ENCODE data around the gene TMEM132A. TPM values are rescaled to one million over a fixed set of nuclear protein-coding genes. Genes with fewer than 3 reads are reported as not detected.

The TMEM132A gene
- total RNA-seq, 1 experiment from 2014 or later: 114 TPM

DNA sequence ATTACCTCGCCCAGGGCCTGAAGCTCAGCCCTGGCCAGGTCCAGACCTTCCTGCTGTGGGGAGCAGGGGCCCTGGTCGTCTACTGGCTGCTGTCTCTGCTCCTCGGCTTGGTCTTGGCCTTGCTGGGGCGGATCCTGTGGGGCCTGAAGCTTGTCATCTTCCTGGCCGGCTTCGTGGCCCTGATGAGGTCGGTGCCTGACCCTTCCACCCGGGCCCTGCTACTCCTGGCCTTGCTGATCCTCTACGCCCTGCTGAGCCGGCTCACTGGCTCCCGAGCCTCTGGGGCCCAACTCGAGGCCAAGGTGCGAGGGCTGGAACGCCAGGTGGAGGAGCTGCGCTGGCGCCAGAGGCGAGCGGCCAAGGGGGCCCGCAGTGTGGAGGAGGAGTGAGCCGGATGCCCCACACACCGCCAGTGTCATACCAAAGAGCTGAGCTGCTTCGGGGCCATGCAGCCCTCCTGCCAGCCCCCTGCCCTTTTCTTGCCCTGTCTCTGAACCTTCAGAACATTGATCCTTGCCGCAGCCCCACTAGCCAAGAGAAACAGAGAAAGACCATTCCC lies 2.4 kb upstream of the TMEM132A start:
- peaks cover 30% of the 10 kb centered on the region for H3K4me1 Mint-ChIP-seq
- CTCF ChIA-PET: interaction anchor here (1.5 kb wide), 1 partner anchor 23 kb away, joined by 4 read pairs; no protein-coding TSS in a partner anchor
- peaks cover 14% of the 10 kb centered on the region for H3K36me3 Mint-ChIP-seq
- POLR2A ChIA-PET: no interaction called here
- TF ChIP-seq, protein P1, sequence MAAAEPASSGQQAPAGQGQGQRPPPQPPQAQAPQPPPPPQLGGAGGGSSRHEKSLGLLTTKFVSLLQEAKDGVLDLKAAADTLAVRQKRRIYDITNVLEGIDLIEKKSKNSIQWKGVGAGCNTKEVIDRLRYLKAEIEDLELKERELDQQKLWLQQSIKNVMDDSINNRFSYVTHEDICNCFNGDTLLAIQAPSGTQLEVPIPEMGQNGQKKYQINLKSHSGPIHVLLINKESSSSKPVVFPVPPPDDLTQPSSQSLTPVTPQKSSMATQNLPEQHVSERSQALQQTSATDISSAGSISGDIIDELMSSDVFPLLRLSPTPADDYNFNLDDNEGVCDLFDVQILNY (CRISPR knock-in tag; IDR thresholded peaks at IDR 0.05): no peak
- TF ChIP-seq OVOL2 (CRISPR knock-in tag; IDR thresholded peaks at IDR 0.05; ENCODE audit: borderline replicate concordance): no peak
- TF ChIP-seq RELA (CRISPR knock-in tag; IDR thresholded peaks at IDR 0.05; ENCODE audit: borderline replicate concordance): no peak
- TF ChIP-seq ETV6 (CRISPR knock-in tag; IDR thresholded peaks at IDR 0.05): no peak
- no peak for TF ChIP-seq HMGA2 (CRISPR knock-in tag; IDR thresholded peaks at IDR 0.05)
- TF ChIP-seq GTF2I (CRISPR knock-in tag; conservative IDR thresholded peaks at IDR 0.05): no peak
- TF ChIP-seq TEAD1 (CRISPR knock-in tag; IDR thresholded peaks at IDR 0.05): no peak
- H3K27me3 Mint-ChIP-seq (ENCODE audit: low read depth): no peaks in the 10 kb centered on the region; the same call in 1 of the 2 replicates
- H3K27ac Mint-ChIP-seq: no peak overlapping the region
- DNase-seq (ENCODE audit: low spot score) (no peak), ATAC-seq (no peak)
- no peak overlapping the region for H3K4me3 Mint-ChIP-seq
- H3K9me3 Mint-ChIP-seq: no peaks in the 10 kb centered on the region

DNA sequence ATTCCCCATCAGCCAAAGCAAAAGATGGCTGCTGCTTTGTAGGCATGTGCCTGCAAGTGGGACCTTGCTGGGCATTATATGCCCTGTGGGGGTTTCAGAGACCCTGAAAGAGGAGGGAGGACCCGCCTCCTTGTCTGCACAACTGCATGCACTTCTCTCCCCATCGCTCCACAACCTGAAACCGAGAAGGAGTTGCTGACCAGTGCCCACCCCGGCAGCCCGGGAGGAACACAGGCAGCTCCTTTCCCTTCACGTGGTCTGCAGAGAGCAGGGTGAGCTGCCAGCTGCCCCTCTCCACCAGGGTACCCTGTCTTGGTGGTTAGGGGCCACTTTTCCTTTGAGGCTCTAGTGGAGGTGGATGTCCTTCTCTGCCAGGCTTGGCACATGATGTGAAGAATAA lies 1.4 kb upstream of the TMEM132A start:
- H3K27ac Mint-ChIP-seq: no peak overlapping the region
- no peaks in the 10 kb centered on the region; the same call in 1 of the 2 replicates for H3K27me3 Mint-ChIP-seq (ENCODE audit: low read depth)
- H3K9me3 Mint-ChIP-seq: no peaks in the 10 kb centered on the region
- no peak for TF ChIP-seq ZNF416 (CRISPR knock-in tag; IDR thresholded peaks at IDR 0.05)
- TF ChIP-seq, protein P2, sequence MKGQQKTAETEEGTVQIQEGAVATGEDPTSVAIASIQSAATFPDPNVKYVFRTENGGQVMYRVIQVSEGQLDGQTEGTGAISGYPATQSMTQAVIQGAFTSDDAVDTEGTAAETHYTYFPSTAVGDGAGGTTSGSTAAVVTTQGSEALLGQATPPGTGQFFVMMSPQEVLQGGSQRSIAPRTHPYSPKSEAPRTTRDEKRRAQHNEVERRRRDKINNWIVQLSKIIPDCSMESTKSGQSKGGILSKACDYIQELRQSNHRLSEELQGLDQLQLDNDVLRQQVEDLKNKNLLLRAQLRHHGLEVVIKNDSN (CRISPR knock-in tag; IDR thresholded peaks at IDR 0.05): no peak
- no peak for TF ChIP-seq KAT7 (CRISPR knock-in tag; IDR thresholded peaks at IDR 0.05; ENCODE audit: borderline replicate concordance)
- no peak for TF ChIP-seq NR1H2 (CRISPR knock-in tag; IDR thresholded peaks at IDR 0.05)
- TF ChIP-seq, protein P3, sequence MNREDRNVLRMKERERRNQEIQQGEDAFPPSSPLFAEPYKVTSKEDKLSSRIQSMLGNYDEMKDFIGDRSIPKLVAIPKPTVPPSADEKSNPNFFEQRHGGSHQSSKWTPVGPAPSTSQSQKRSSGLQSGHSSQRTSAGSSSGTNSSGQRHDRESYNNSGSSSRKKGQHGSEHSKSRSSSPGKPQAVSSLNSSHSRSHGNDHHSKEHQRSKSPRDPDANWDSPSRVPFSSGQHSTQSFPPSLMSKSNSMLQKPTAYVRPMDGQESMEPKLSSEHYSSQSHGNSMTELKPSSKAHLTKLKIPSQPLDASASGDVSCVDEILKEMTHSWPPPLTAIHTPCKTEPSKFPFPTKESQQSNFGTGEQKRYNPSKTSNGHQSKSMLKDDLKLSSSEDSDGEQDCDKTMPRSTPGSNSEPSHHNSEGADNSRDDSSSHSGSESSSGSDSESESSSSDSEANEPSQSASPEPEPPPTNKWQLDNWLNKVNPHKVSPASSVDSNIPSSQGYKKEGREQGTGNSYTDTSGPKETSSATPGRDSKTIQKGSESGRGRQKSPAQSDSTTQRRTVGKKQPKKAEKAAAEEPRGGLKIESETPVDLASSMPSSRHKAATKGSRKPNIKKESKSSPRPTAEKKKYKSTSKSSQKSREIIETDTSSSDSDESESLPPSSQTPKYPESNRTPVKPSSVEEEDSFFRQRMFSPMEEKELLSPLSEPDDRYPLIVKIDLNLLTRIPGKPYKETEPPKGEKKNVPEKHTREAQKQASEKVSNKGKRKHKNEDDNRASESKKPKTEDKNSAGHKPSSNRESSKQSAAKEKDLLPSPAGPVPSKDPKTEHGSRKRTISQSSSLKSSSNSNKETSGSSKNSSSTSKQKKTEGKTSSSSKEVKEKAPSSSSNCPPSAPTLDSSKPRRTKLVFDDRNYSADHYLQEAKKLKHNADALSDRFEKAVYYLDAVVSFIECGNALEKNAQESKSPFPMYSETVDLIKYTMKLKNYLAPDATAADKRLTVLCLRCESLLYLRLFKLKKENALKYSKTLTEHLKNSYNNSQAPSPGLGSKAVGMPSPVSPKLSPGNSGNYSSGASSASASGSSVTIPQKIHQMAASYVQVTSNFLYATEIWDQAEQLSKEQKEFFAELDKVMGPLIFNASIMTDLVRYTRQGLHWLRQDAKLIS (CRISPR knock-in tag; IDR thresholded peaks at IDR 0.05; ENCODE audit: borderline replicate concordance): no peak
- no peak for TF ChIP-seq MYBL2 (CRISPR knock-in tag; IDR thresholded peaks at IDR 0.05)
- TF ChIP-seq, protein P4, sequence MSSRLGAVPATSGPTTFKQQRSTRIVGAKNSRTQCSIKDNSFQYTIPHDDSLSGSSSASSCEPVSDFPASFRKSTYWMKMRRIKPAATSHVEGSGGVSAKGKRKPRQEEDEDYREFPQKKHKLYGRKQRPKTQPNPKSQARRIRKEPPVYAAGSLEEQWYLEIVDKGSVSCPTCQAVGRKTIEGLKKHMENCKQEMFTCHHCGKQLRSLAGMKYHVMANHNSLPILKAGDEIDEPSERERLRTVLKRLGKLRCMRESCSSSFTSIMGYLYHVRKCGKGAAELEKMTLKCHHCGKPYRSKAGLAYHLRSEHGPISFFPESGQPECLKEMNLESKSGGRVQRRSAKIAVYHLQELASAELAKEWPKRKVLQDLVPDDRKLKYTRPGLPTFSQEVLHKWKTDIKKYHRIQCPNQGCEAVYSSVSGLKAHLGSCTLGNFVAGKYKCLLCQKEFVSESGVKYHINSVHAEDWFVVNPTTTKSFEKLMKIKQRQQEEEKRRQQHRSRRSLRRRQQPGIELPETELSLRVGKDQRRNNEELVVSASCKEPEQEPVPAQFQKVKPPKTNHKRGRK (CRISPR knock-in tag; IDR thresholded peaks at IDR 0.05; ENCODE audit: borderline replicate concordance): no peak
- TF ChIP-seq ETV6 (CRISPR knock-in tag; IDR thresholded peaks at IDR 0.05): no peak
- TF ChIP-seq, protein P5, sequence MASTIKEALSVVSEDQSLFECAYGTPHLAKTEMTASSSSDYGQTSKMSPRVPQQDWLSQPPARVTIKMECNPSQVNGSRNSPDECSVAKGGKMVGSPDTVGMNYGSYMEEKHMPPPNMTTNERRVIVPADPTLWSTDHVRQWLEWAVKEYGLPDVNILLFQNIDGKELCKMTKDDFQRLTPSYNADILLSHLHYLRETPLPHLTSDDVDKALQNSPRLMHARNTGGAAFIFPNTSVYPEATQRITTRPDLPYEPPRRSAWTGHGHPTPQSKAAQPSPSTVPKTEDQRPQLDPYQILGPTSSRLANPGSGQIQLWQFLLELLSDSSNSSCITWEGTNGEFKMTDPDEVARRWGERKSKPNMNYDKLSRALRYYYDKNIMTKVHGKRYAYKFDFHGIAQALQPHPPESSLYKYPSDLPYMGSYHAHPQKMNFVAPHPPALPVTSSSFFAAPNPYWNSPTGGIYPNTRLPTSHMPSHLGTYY (CRISPR knock-in tag; IDR thresholded peaks at IDR 0.05): no peak
- TF ChIP-seq TEAD4 (CRISPR knock-in tag; IDR thresholded peaks at IDR 0.05): no peak
- TF ChIP-seq, protein P6, sequence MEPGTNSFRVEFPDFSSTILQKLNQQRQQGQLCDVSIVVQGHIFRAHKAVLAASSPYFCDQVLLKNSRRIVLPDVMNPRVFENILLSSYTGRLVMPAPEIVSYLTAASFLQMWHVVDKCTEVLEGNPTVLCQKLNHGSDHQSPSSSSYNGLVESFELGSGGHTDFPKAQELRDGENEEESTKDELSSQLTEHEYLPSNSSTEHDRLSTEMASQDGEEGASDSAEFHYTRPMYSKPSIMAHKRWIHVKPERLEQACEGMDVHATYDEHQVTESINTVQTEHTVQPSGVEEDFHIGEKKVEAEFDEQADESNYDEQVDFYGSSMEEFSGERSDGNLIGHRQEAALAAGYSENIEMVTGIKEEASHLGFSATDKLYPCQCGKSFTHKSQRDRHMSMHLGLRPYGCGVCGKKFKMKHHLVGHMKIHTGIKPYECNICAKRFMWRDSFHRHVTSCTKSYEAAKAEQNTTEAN (CRISPR knock-in tag; IDR thresholded peaks at IDR 0.05): no peak
- no peak for TF ChIP-seq TP53 (CRISPR knock-in tag; IDR thresholded peaks at IDR 0.05)
- no peak for TF ChIP-seq ZBTB21 (CRISPR knock-in tag; IDR thresholded peaks at IDR 0.05; ENCODE audit: borderline replicate concordance)
- TF ChIP-seq, protein P7, sequence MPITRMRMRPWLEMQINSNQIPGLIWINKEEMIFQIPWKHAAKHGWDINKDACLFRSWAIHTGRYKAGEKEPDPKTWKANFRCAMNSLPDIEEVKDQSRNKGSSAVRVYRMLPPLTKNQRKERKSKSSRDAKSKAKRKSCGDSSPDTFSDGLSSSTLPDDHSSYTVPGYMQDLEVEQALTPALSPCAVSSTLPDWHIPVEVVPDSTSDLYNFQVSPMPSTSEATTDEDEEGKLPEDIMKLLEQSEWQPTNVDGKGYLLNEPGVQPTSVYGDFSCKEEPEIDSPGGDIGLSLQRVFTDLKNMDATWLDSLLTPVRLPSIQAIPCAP (CRISPR knock-in tag; IDR thresholded peaks at IDR 0.05): no peak
- TF ChIP-seq, protein P8, sequence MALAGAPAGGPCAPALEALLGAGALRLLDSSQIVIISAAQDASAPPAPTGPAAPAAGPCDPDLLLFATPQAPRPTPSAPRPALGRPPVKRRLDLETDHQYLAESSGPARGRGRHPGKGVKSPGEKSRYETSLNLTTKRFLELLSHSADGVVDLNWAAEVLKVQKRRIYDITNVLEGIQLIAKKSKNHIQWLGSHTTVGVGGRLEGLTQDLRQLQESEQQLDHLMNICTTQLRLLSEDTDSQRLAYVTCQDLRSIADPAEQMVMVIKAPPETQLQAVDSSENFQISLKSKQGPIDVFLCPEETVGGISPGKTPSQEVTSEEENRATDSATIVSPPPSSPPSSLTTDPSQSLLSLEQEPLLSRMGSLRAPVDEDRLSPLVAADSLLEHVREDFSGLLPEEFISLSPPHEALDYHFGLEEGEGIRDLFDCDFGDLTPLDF (CRISPR knock-in tag; IDR thresholded peaks at IDR 0.05): no peak

More for the DNA sequence above, 1.4 kb upstream of the TMEM132A start:
- ChIA-PET POLR2A (no interaction called here), CTCF (interaction anchor here (0.5 to 1.8 kb wide), 2 partner anchors 8 to 85 kb away, joined by 3 to 7 read pairs; no protein-coding TSS in a partner anchor)
- DNase-seq (ENCODE audit: low spot score) (no peak), ATAC-seq (no peak)
- peaks cover 16% of the 10 kb centered on the region for H3K36me3 Mint-ChIP-seq
- H3K4me1 Mint-ChIP-seq: peaks cover 23% of the 10 kb centered on the region
- H3K4me3 Mint-ChIP-seq: no peak overlapping the region
